CD4-positive, alpha-beta memory T cell (primary cell): Measurements from ENCODE around the gene PPP1CC. TPM values are rescaled to one million over a fixed set of nuclear protein-coding genes. Genes with fewer than 3 reads are reported as not detected.

Experiments
- CTCF ChIA-PET: fragments of 350-600 bp; sonication (Branson Sonifier 250); formaldehyde crosslinking; loops from one replicate; lab custom pipeline; 2021; ENCODE audit warnings: inconsistent platforms; ENCODE audit not compliant: partially characterized antibody; lab: Charles Lee
- POLR2A ChIA-PET: fragments of 350-600 bp; sonication (Branson Sonifier 250); formaldehyde crosslinking; loops from one replicate; lab custom pipeline; 2021; ENCODE audit not compliant: partially characterized antibody; lab: Charles Lee
- DNase-seq, 5 donors: peaks; one replicate each; pipeline versions ENCODE4 v3.0.0 to v3.0.0-alpha.2; 2020 to 2022; ENCODE audit warnings: mixed read lengths in 1 of 5
- H3K27ac ChIP-seq: one replicate; pipeline ENCODE4 v1.7.0; 2013; ENCODE audit warnings: low read depth, low read length
- H3K27me3 ChIP-seq: 2 replicates; pipeline ENCODE4 v1.7.0; 2013; ENCODE audit warnings: mild to moderate bottlenecking, low read length, moderate library complexity; ENCODE audit not compliant: insufficient read depth
- H3K36me3 ChIP-seq: 2 replicates; pipeline ENCODE4 v1.7.0; 2013; ENCODE audit warnings: mild to moderate bottlenecking, low read length, moderate library complexity; ENCODE audit not compliant: insufficient read depth
- H3K4me1 ChIP-seq: 2 replicates; pipeline ENCODE4 v1.7.0; 2013; ENCODE audit warnings: mild to moderate bottlenecking, low read length, moderate library complexity; ENCODE audit not compliant: insufficient read depth
- H3K4me3 ChIP-seq, 2 donors: one replicate each; pipeline ENCODE4 v1.7.0; 2013; ENCODE audit warnings: low read length in 2 of 2, mild to moderate bottlenecking in 1 of 2
- H3K9me3 ChIP-seq, 2 donors: one replicate each; pipeline ENCODE4 v1.7.0; 2013; ENCODE audit warnings: low read length in 2 of 2, control low read depth in 1 of 2; ENCODE audit not compliant: control insufficient read depth in 1 of 2
- H3K27ac Mint-ChIP-seq, 7 donors: one replicate each; pipeline ENCODE4 v1.8.0; 2020 to 2021; ENCODE audit warnings: mixed read lengths in 7 of 7, mild to moderate bottlenecking in 6 of 7, inconsistent platforms in 3 of 7, moderate library complexity in 3 of 7
- H3K27me3 Mint-ChIP-seq, 2 donors: one replicate each; pipeline ENCODE4 v1.8.0; 2020 to 2021; ENCODE audit warnings: mixed read lengths in 2 of 2
- H3K36me3 Mint-ChIP-seq, 2 donors: one replicate each; pipeline ENCODE4 v1.8.0; 2020 to 2021; ENCODE audit warnings: mixed read lengths in 2 of 2, inconsistent platforms in 1 of 2, mild to moderate bottlenecking in 1 of 2
- H3K4me1 Mint-ChIP-seq, 4 donors: one replicate each; pipeline ENCODE4 v1.8.0; 2020 to 2021; ENCODE audit warnings: mixed read lengths in 4 of 4, mild to moderate bottlenecking in 1 of 4
- H3K4me3 Mint-ChIP-seq, 8 donors: one replicate each; pipeline ENCODE4 v1.8.0; 2020 to 2021; ENCODE audit warnings: mixed read lengths in 8 of 8, mild to moderate bottlenecking in 7 of 8, moderate library complexity in 6 of 8, inconsistent platforms in 3 of 8
- H3K9me3 Mint-ChIP-seq, 8 donors: one replicate each; pipeline ENCODE4 v1.8.0; 2020 to 2021; ENCODE audit warnings: mixed read lengths in 8 of 8, mild to moderate bottlenecking in 5 of 8, inconsistent platforms in 3 of 8, moderate library complexity in 1 of 8
- intact Hi-C: fragments of 100-400 bp; cut with micrococcal nuclease; formaldehyde crosslinking; loops from one replicate; pipeline ENCODE4 v1.15.1; 2023
- polyA plus RNA-seq, 2 donors: library from polyadenylated mRNA; unstranded; fragments of 300-500 nt; fragmentation: Illumina TruSeq; gene quantifications; one replicate each; pipeline ENCODE4 v1.2.3, GENCODE V29; 2021
- total RNA-seq, 2 experiments: library from RNA; stranded (reverse); gene quantifications; one replicate each; pipeline ENCODE4 v1.2.3, GENCODE V29; 2021

Gene PPP1CC
- total and polyA plus RNA-seq, 4 experiments from 2014 or later = 140 to 216 (median 157) TPM

- POLR2A ChIA-PET = no interaction called here
- Mint-ChIP-seq H3K36me3 (peaks cover 66 to 87% of the 10 kb centered on the region in 2 donors), H3K9me3 (no peaks in the 10 kb centered on the region), H3K27me3 (no peaks in the 10 kb centered on the region), H3K27ac (peak overlapping the region in 1 of 7 donors; percentile 42), H3K4me1 (peaks cover 9 to 19% (median 14%) of the 10 kb centered on the region in 4 donors), H3K4me3 (no peak overlapping the region)
- intact Hi-C loops = no loop called here
- Histone ChIP-seq H3K9me3 (no peaks in the 10 kb centered on the region), H3K36me3 (peaks cover 58% of the 10 kb centered on the region), H3K27me3 (no peaks in the 10 kb centered on the region), H3K27ac (no peak overlapping the region), H3K4me1 (peaks cover 9% of the 10 kb centered on the region), H3K4me3 (no peak overlapping the region)
- DNase-seq = no peak
- CTCF ChIA-PET = interaction anchor here (1.3 kb wide), 1 partner anchor 30 kb away, joined by 3 read pairs; no protein-coding TSS in a partner anchor
These were observed 21.1 kb downstream of the PPP1CC start for GRCh38 chr12:110721570-110721969.

GRCh38 chr12:110720516-110720915, 22.2 kb downstream of the PPP1CC start:
- ChIA-PET CTCF (interaction anchor here (1.3 kb wide), 1 partner anchor 29 kb away, joined by 3 read pairs; no protein-coding TSS in a partner anchor), POLR2A (interaction anchor here (0.7 kb wide), 1 partner anchor 271 kb away, joined by 3 read pairs; the partner anchor contains the start of gene ARPC3)
- Mint-ChIP-seq H3K27ac (peak overlapping the region in 3 of 7 donors; percentile 42 to 73 (median 60)), H3K27me3 (no peaks in the 10 kb centered on the region), H3K36me3 (peaks cover 60 to 80% of the 10 kb centered on the region in 2 donors), H3K4me3 (no peak overlapping the region), H3K4me1 (peaks cover 4 to 12% (median 10%) of the 10 kb centered on the region in 4 donors), H3K9me3 (no peaks in the 10 kb centered on the region)
- Histone ChIP-seq H3K4me3 (no peak overlapping the region), H3K36me3 (peaks cover 57% of the 10 kb centered on the region), H3K27me3 (no peaks in the 10 kb centered on the region), H3K27ac (no peak overlapping the region), H3K4me1 (peaks cover 5% of the 10 kb centered on the region), H3K9me3 (no peaks in the 10 kb centered on the region)
- no peak for DNase-seq
- intact Hi-C loops = no loop called here

- H3K9me3 Mint-ChIP-seq = no peaks in the 10 kb centered on the region
- peak overlapping the region in 1 of 7 donors; percentile 54 for H3K27ac Mint-ChIP-seq
- H3K27ac ChIP-seq = no peak overlapping the region
- no peaks in the 10 kb centered on the region for H3K27me3 Mint-ChIP-seq
- H3K36me3 Mint-ChIP-seq = peaks cover 51 to 62% of the 10 kb centered on the region in 2 donors
- H3K4me3 ChIP-seq = no peak overlapping the region
- no peaks in the 10 kb centered on the region for H3K4me1 ChIP-seq
- H3K9me3 ChIP-seq = no peaks in the 10 kb centered on the region
- intact Hi-C loops = no loop called here
- peaks cover 0 to 6% (median 4%) of the 10 kb centered on the region in 4 donors for H3K4me1 Mint-ChIP-seq
- no peak overlapping the region for H3K4me3 Mint-ChIP-seq
- no peak for DNase-seq
- ChIA-PET POLR2A (no interaction called here), CTCF (no interaction called here)
- H3K36me3 ChIP-seq = peaks cover 44% of the 10 kb centered on the region
- no peaks in the 10 kb centered on the region for H3K27me3 ChIP-seq
These were observed 24.3 kb downstream of the PPP1CC start for GRCh38 chr12:110718222-110718908.

- no peak overlapping the region for H3K4me3 Mint-ChIP-seq
- no peaks in the 10 kb centered on the region for H3K27me3 ChIP-seq
- peak overlapping the region in 2 of 7 donors; percentile 38 to 47 for H3K27ac Mint-ChIP-seq
- POLR2A ChIA-PET = interaction anchor here (0.7 to 1.1 kb wide), 2 partner anchors 14 to 23 kb away, joined by 3 read pairs; no protein-coding TSS in a partner anchor
- H3K36me3 Mint-ChIP-seq = peaks cover 44 to 53% of the 10 kb centered on the region in 2 donors
- H3K9me3 Mint-ChIP-seq = no peaks in the 10 kb centered on the region
- no peaks in the 10 kb centered on the region for H3K27me3 Mint-ChIP-seq
- H3K4me3 ChIP-seq = no peak overlapping the region
- H3K4me1 ChIP-seq = no peaks in the 10 kb centered on the region
- H3K27ac ChIP-seq = no peak overlapping the region
- DNase-seq = no peak
- H3K36me3 ChIP-seq = peaks cover 41% of the 10 kb centered on the region
- CTCF ChIA-PET = no interaction called here
- intact Hi-C loops = no loop called here
- H3K4me1 Mint-ChIP-seq = peaks cover 0 to 6% (median under 1%) of the 10 kb centered on the region in 4 donors
- H3K9me3 ChIP-seq = no peaks in the 10 kb centered on the region
These were observed 25.7 kb downstream of the PPP1CC start for GRCh38 chr12:110717037-110717436.

GRCh38 chr12:110708917-110709316, 33.8 kb downstream of the PPP1CC start:
- H3K27ac Mint-ChIP-seq = peak overlapping the region in 2 of 7 donors; percentile 35 to 70
- Histone ChIP-seq H3K4me3 (no peak overlapping the region), H3K27me3 (no peaks in the 10 kb centered on the region), H3K27ac (no peak overlapping the region), H3K36me3 (no peaks in the 10 kb centered on the region), H3K9me3 (no peaks in the 10 kb centered on the region), H3K4me1 (no peaks in the 10 kb centered on the region)
- H3K9me3 Mint-ChIP-seq = no peaks in the 10 kb centered on the region
- ChIA-PET CTCF (interaction anchor here (0.7 to 1.0 kb wide), 4 partner anchors 117 to 610 kb away, joined by 3 to 4 read pairs (median 3); partner anchors contain the start of genes ARPC3 and FAM216A), POLR2A (no interaction called here)
- H3K4me3 Mint-ChIP-seq = no peak overlapping the region
- peaks cover 0 to 4% (median 0%) of the 10 kb centered on the region in 4 donors for H3K4me1 Mint-ChIP-seq
- no peak for DNase-seq
- H3K36me3 Mint-ChIP-seq = no peaks in the 10 kb centered on the region
- intact Hi-C loops = no loop called here
- H3K27me3 Mint-ChIP-seq = no peaks in the 10 kb centered on the region

GRCh38 chr12:110705309-110705708, 37.4 kb downstream of the PPP1CC start:
- H3K9me3 ChIP-seq = no peaks in the 10 kb centered on the region
- ChIA-PET CTCF (interaction anchor here (0.6 to 2.2 kb wide), 9 partner anchors 8 to 605 kb away, joined by 3 to 17 read pairs (median 3); no protein-coding TSS in a partner anchor), POLR2A (no interaction called here)

GRCh38 chr12:110704750-110705149, 37.9 kb downstream of the PPP1CC start:
- Mint-ChIP-seq H3K4me1 (peaks cover 0 to 2% (median 0%) of the 10 kb centered on the region in 4 donors), H3K27ac (no peak overlapping the region), H3K9me3 (no peaks in the 10 kb centered on the region), H3K36me3 (no peaks in the 10 kb centered on the region), H3K27me3 (no peaks in the 10 kb centered on the region), H3K4me3 (no peak overlapping the region)
- DNase-seq = peak in 3 of 5 donors; percentile 13 to 25 (median 16)
- Histone ChIP-seq H3K27me3 (no peaks in the 10 kb centered on the region), H3K4me1 (no peaks in the 10 kb centered on the region), H3K27ac (no peak overlapping the region), H3K9me3 (no peaks in the 10 kb centered on the region), H3K4me3 (no peak overlapping the region), H3K36me3 (no peaks in the 10 kb centered on the region)
- intact Hi-C loops = loop anchor here (1.0 kb wide), 1 partner anchor 122 kb away; no protein-coding TSS in a partner anchor
- ChIA-PET CTCF (interaction anchor here (0.6 to 2.2 kb wide), 10 partner anchors 9 to 605 kb away, joined by 3 to 17 read pairs (median 3); no protein-coding TSS in a partner anchor), POLR2A (no interaction called here)

More at GRCh38 chr12:110705309-110705708, 37.4 kb downstream of the PPP1CC start:
- H3K36me3 ChIP-seq = no peaks in the 10 kb centered on the region
- H3K4me1 Mint-ChIP-seq = peaks cover 0 to 4% (median 0%) of the 10 kb centered on the region in 4 donors
- intact Hi-C loops = no loop called here
- no peak overlapping the region for H3K27ac Mint-ChIP-seq
- no peak for DNase-seq
- H3K27me3 Mint-ChIP-seq = no peaks in the 10 kb centered on the region
- no peak overlapping the region for H3K27ac ChIP-seq
- no peaks in the 10 kb centered on the region for H3K27me3 ChIP-seq
- no peak overlapping the region for H3K4me3 Mint-ChIP-seq
- no peaks in the 10 kb centered on the region for H3K9me3 Mint-ChIP-seq
- no peaks in the 10 kb centered on the region for H3K4me1 ChIP-seq
- no peaks in the 10 kb centered on the region for H3K36me3 Mint-ChIP-seq
- H3K4me3 ChIP-seq = no peak overlapping the region
